ENCODE data around the gene FARS2. TPM values are rescaled to one million over a fixed set of nuclear protein-coding genes. Genes with fewer than 3 reads are reported as not detected.

The FARS2 gene
- total RNA-seq, 1 experiment from 2014 or later = 28.2 TPM

- DNase-seq (ENCODE audit: low read depth) = no peak
These were observed 164.0 kb downstream of the FARS2 start for GRCh38 chr6:5425267-5425666.

- no peak for DNase-seq (ENCODE audit: low read depth)
These were observed 164.5 kb downstream of the FARS2 start for GRCh38 chr6:5425797-5426196.

- no peak for DNase-seq (ENCODE audit: low read depth)
These were observed 166.3 kb downstream of the FARS2 start for GRCh38 chr6:5427586-5427985.

GRCh38 chr6:5433324-5433723 is 172.0 kb downstream of the FARS2 start:
- no peak for DNase-seq (ENCODE audit: low read depth)

GRCh38 chr6:5435449-5435848 is 174.1 kb downstream of the FARS2 start:
- peak; percentile 93 for DNase-seq (ENCODE audit: low read depth)

- DNase-seq (ENCODE audit: low read depth) = no peak
These were observed 177.7 kb downstream of the FARS2 start for GRCh38 chr6:5438922-5439584.

- no peak for DNase-seq (ENCODE audit: low read depth)
These were observed 178.4 kb downstream of the FARS2 start for GRCh38 chr6:5439749-5440148.

- no peak for DNase-seq (ENCODE audit: low read depth)
These were observed 181.0 kb downstream of the FARS2 start for GRCh38 chr6:5442319-5442718.

- DNase-seq (ENCODE audit: low read depth) = no peak
These were observed 181.6 kb downstream of the FARS2 start for GRCh38 chr6:5442916-5443315.

- DNase-seq (ENCODE audit: low read depth) = no peak
These were observed 182.2 kb downstream of the FARS2 start for GRCh38 chr6:5443491-5443890.

- DNase-seq (ENCODE audit: low read depth) = no peak
These were observed 185.2 kb downstream of the FARS2 start for GRCh38 chr6:5446362-5447075.

GRCh38 chr6:5447921-5448320 is 186.6 kb downstream of the FARS2 start:
- no peak for DNase-seq (ENCODE audit: low read depth)

- no peak for DNase-seq (ENCODE audit: low read depth)
These were observed 188.8 kb downstream of the FARS2 start for GRCh38 chr6:5450073-5450472.

GRCh38 chr6:5453546-5453945 is 192.2 kb downstream of the FARS2 start:
- DNase-seq (ENCODE audit: low read depth) = peak; percentile 58

- DNase-seq (ENCODE audit: low read depth) = no peak
These were observed 193.8 kb downstream of the FARS2 start for GRCh38 chr6:5455142-5455541.

- peak; percentile 85 for DNase-seq (ENCODE audit: low read depth)
These were observed 195.7 kb downstream of the FARS2 start for GRCh38 chr6:5457041-5457440.

- peak; percentile 54 for DNase-seq (ENCODE audit: low read depth)
These were observed 196.8 kb downstream of the FARS2 start for GRCh38 chr6:5457983-5458683.

- peak; percentile 71 for DNase-seq (ENCODE audit: low read depth)
These were observed 198.0 kb downstream of the FARS2 start for GRCh38 chr6:5459346-5459745.

- no peak for DNase-seq (ENCODE audit: low read depth)
These were observed 200.1 kb downstream of the FARS2 start for GRCh38 chr6:5461365-5461764.

- no peak for DNase-seq (ENCODE audit: low read depth)
These were observed 201.5 kb downstream of the FARS2 start for GRCh38 chr6:5462856-5463255.

GRCh38 chr6:5463690-5464089 is 202.4 kb downstream of the FARS2 start:
- DNase-seq (ENCODE audit: low read depth) = no peak

GRCh38 chr6:5464099-5464885 is 203.0 kb downstream of the FARS2 start:
- no peak for DNase-seq (ENCODE audit: low read depth)
